ENCODE results near the gene FAM110D. TPM values are rescaled to one million over a fixed set of nuclear protein-coding genes. Genes with fewer than 3 reads are reported as not detected.

FAM110D gene
- total RNA-seq, 1 donor from 2014 or later: 0.72 TPM

- DNase-seq (ENCODE audit: low spot score): no peak
These were observed 3.4 kb downstream of the FAM110D start for GRCh38 chr1:26162220-26162709.

GRCh38 chr1:26163684-26164035 lies 4.8 kb downstream of the FAM110D start:
- no peak for DNase-seq (ENCODE audit: low spot score)

- DNase-seq (ENCODE audit: low spot score): no peak
These were observed 5.4 kb downstream of the FAM110D start for GRCh38 chr1:26164036-26164860.

- DNase-seq (ENCODE audit: low spot score): peak; percentile 72
These were observed 6.3 kb downstream of the FAM110D start for GRCh38 chr1:26164861-26165842.

GRCh38 chr1:26166719-26167281 lies 7.9 kb downstream of the FAM110D start:
- no peak for DNase-seq (ENCODE audit: low spot score)

GRCh38 chr1:26168410-26169197 lies 9.7 kb downstream of the FAM110D start, which contains the start of gene C1orf232:
C1orf232 (minus strand) TSS chr1:26168963; CDS start chr1:26168499, 464 bp downstream.
- peak; percentile 44 for DNase-seq (ENCODE audit: low spot score)

- no peak for DNase-seq (ENCODE audit: low spot score)
These were observed 10.3 kb downstream of the FAM110D start for GRCh38 chr1:26169198-26169554.

- DNase-seq (ENCODE audit: low spot score): peak; percentile 90
These were observed 11.0 kb downstream of the FAM110D start, which contains the start of gene ZNF593 for GRCh38 chr1:26169669-26170471. ZNF593 (plus strand) TSS chr1:26169908; CDS start chr1:26169984, 76 bp downstream.

- no peak for DNase-seq (ENCODE audit: low spot score)
These were observed 11.6 kb downstream of the FAM110D start for GRCh38 chr1:26170472-26170821.

- no peak for DNase-seq (ENCODE audit: low spot score)
These were observed 12.5 kb downstream of the FAM110D start, which contains the start of gene ZNF593OS for GRCh38 chr1:26171084-26172072. ZNF593OS (minus strand) TSS chr1:26171832; CDS start chr1:26171661, 171 bp downstream.

GRCh38 chr1:26175346-26175745 lies 16.5 kb downstream of the FAM110D start:
- DNase-seq (ENCODE audit: low spot score): no peak

- DNase-seq (ENCODE audit: low spot score): no peak
These were observed 18.4 kb downstream of the FAM110D start, which contains the start of gene CNKSR1 for GRCh38 chr1:26177182-26177684. CNKSR1 (plus strand) TSS chr1:26177491; CDS start chr1:26177548, 57 bp downstream.

GRCh38 chr1:26180010-26180506 lies 21.2 kb downstream of the FAM110D start:
- no peak for DNase-seq (ENCODE audit: low spot score)

GRCh38 chr1:26181586-26182382 lies 22.9 kb downstream of the FAM110D start:
- DNase-seq (ENCODE audit: low spot score): no peak

GRCh38 chr1:26182383-26182696 lies 23.5 kb downstream of the FAM110D start:
- DNase-seq (ENCODE audit: low spot score): no peak

- DNase-seq (ENCODE audit: low spot score): no peak
These were observed 25.2 kb downstream of the FAM110D start for GRCh38 chr1:26184086-26184485.

- no peak for DNase-seq (ENCODE audit: low spot score)
These were observed 26.0 kb downstream of the FAM110D start for GRCh38 chr1:26184883-26185282.

- no peak for DNase-seq (ENCODE audit: low spot score)
These were observed 29.0 kb downstream of the FAM110D start for GRCh38 chr1:26187882-26188281.
